Spleen (tissue), 7 donors: Measurements from ENCODE around the gene OPN3.
"Not testable (repeated sequence)": the region's sequence is repeated elsewhere in the genome, so short reads cannot be mapped to it uniquely, and the experiment has no call there.

Experiments
- POLR2A ChIP-seq, 3 donors: fragments of 450-650 bp; IDR thresholded peaks; one replicate each; pipeline ENCODE4 v1.5.1; 2017; ENCODE audit warnings: antibody characterized with exemption in 3 of 3, mild to moderate bottlenecking in 1 of 3
- TF ChIP-seq, protein P1 (sequence below), 11 experiments: fragments of 200-600 bp in 7 of 11; fragments of 450-650 bp in 4 of 11; sonication (generic) in 4 of 11; IDR thresholded peaks in 8 of 11; conservative IDR thresholded peaks in 3 of 11; 1 replicate in 7 of 11; 2 replicates in 4 of 11; pipeline versions ENCODE4 v1.4.0 to v1.8.0; 2016 to 2021; ENCODE audit warnings: antibody characterized with exemption in 11 of 11, inconsistent platforms in 4 of 11, mild to moderate bottlenecking in 1 of 11
- donor health status: DM: no; HTN: no; CAD: no; lungs with moderate emphysema.
- donor health status: DM: no; HTN: no; CAD: no.
- donor health status: DM: no; HTN: no; CAD: no.

DNA sequence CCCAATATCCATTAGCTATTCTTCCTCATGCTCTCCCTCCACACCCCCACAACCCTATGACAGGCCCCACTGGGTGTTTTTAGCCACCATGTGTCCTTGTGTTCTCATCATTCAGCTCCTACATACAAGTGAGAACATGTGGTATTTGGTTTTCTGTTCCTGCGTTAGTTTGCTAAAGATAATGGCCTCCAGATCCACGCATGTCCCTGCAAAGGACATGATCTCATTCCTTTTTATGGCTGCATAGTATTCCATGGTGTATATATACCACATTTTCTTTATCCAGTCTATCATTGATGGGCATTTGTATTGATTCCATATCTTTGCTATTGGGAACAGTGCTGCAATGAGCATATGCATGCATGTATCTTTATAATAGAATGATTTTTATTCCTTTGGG, 18.8 kb upstream of the OPN3 start:
- TF ChIP-seq, protein P1, sequence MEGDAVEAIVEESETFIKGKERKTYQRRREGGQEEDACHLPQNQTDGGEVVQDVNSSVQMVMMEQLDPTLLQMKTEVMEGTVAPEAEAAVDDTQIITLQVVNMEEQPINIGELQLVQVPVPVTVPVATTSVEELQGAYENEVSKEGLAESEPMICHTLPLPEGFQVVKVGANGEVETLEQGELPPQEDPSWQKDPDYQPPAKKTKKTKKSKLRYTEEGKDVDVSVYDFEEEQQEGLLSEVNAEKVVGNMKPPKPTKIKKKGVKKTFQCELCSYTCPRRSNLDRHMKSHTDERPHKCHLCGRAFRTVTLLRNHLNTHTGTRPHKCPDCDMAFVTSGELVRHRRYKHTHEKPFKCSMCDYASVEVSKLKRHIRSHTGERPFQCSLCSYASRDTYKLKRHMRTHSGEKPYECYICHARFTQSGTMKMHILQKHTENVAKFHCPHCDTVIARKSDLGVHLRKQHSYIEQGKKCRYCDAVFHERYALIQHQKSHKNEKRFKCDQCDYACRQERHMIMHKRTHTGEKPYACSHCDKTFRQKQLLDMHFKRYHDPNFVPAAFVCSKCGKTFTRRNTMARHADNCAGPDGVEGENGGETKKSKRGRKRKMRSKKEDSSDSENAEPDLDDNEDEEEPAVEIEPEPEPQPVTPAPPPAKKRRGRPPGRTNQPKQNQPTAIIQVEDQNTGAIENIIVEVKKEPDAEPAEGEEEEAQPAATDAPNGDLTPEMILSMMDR (IDR thresholded peaks at IDR 0.05 in 8 of 11, conservative IDR thresholded peaks at IDR 0.05 in 3 of 11), result not testable (repeated sequence)
- not testable (repeated sequence) for TF ChIP-seq POLR2A (IDR thresholded peaks at IDR 0.05)
